Left lung (tissue), 10 donors: ENCODE results near the gene STAT5A. TPM values are rescaled to one million over a fixed set of nuclear protein-coding genes. Genes with fewer than 3 reads are reported as not detected.

ENCODE experiments used
- ATAC-seq: fragments of 200-7000 bp; cut with Tn5 transposase; one replicate; pipeline ENCODE4 v1.9.1; 2020; ENCODE audit warnings: moderate library complexity
- DNase-seq, 4 donors: peaks; one replicate each; pipeline ENCODE4 v3.0.0-alpha.2; 2013 to 2020
- H3K27ac ChIP-seq, 2 donors: fragments of 200-600 bp; sonication (generic) in 1 of 2; one replicate each; pipeline versions ENCODE4 v1.5.0 to v1.8.0; 2020 to 2021
- H3K27me3 ChIP-seq, 2 donors: fragments of 200-600 bp; sonication (generic) in 1 of 2; one replicate each; pipeline versions ENCODE4 v1.5.0 to v1.8.0; 2020 to 2021
- H3K36me3 ChIP-seq, 2 donors: fragments of 200-600 bp; sonication (generic) in 1 of 2; one replicate each; pipeline versions ENCODE4 v1.5.0 to v1.8.0; 2020 to 2021
- H3K4me1 ChIP-seq, 2 donors: fragments of 200-600 bp; one replicate each; pipeline ENCODE4 v1.8.0; 2021
- H3K4me3 ChIP-seq, 2 donors: fragments of 200-600 bp; sonication (generic) in 1 of 2; one replicate each; pipeline versions ENCODE4 v1.5.0 to v1.8.0; 2020 to 2021; ENCODE audit warnings: mild to moderate bottlenecking in 1 of 2
- H3K9me3 ChIP-seq, 2 donors: fragments of 200-600 bp; sonication (generic) in 1 of 2; one replicate each; pipeline versions ENCODE4 v1.5.0 to v1.8.0; 2020 to 2021
- intact Hi-C, 2 donors: fragments of 100-400 bp; cut with DNase I; formaldehyde crosslinking; loops; one replicate each; pipeline versions ENCODE4 v1.11.2 to v1.14.2; 2022
- polyA plus RNA-seq, 6 donors: library from polyadenylated mRNA; unstranded; fragments of 120-200 nt; gene quantifications; one replicate each; pipeline ENCODE4 v1.2.1, GENCODE V29; 2013; ENCODE audit not compliant: insufficient read length in 6 of 6
- total RNA-seq, 2 donors: library from RNA; stranded (reverse); fragmentation: NEBNext Ultra II Directional; extraction: Animal tissue kit (Norgen Biotek cat#: 25700); gene quantifications; one replicate each; pipeline ENCODE4 v1.2.1, GENCODE V29; 2021
- TF ChIP-seq, protein P1 (sequence below), 2 donors: fragments of 200-600 bp; sonication (generic) in 1 of 2; IDR thresholded peaks; one replicate each; pipeline versions ENCODE4 v1.5.0 to v1.8.0; 2021; ENCODE audit warnings: antibody characterized with exemption in 2 of 2
- donor health status: DM: no; HTN: yes; CAD: no.
- donor health status: DM: no; HTN: no; CAD: no.

Gene STAT5A
- total and polyA plus RNA-seq, 8 donors, result 10.3 to 47.4 (median 12.3) TPM

DNA sequence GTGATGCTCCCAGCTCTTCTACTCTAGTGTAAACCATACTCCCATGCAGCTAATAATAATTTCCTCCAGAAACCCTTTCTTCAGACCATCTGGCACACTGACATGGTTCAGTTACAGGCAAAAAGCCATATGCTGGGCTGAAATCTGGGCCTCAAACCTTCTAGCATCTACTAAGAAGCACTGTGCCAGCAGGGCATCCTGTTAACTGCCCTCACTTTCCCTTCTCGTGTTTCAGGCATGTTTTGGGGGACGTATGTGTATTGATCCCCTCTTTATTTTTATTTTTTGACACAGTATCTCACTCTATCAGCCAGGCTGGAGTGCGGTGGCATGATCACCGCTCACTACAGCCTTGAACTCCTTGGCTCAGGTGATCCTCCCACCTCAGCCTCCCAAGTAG lies 33.3 kb downstream of the STAT5A start:
- Histone ChIP-seq H3K36me3 (peaks cover 0 to 100% of the 10 kb centered on the region in 2 donors), H3K4me3 (no peak overlapping the region), H3K27me3 (no peaks in the 10 kb centered on the region), H3K4me1 (peaks cover 0 to 44% of the 10 kb centered on the region in 2 donors), H3K27ac (peak overlapping the region in 1 of 2 donors; percentile 7), H3K9me3 (no peaks in the 10 kb centered on the region)
- TF ChIP-seq, protein P1, sequence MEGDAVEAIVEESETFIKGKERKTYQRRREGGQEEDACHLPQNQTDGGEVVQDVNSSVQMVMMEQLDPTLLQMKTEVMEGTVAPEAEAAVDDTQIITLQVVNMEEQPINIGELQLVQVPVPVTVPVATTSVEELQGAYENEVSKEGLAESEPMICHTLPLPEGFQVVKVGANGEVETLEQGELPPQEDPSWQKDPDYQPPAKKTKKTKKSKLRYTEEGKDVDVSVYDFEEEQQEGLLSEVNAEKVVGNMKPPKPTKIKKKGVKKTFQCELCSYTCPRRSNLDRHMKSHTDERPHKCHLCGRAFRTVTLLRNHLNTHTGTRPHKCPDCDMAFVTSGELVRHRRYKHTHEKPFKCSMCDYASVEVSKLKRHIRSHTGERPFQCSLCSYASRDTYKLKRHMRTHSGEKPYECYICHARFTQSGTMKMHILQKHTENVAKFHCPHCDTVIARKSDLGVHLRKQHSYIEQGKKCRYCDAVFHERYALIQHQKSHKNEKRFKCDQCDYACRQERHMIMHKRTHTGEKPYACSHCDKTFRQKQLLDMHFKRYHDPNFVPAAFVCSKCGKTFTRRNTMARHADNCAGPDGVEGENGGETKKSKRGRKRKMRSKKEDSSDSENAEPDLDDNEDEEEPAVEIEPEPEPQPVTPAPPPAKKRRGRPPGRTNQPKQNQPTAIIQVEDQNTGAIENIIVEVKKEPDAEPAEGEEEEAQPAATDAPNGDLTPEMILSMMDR (IDR thresholded peaks at IDR 0.05), result no peak
- ATAC-seq (no peak), DNase-seq (no peak)
- intact Hi-C loops, result loop anchor here (5.0 to 10.0 kb wide), 3 partner anchors 83 to 206 kb away; no protein-coding TSS in a partner anchor

DNA sequence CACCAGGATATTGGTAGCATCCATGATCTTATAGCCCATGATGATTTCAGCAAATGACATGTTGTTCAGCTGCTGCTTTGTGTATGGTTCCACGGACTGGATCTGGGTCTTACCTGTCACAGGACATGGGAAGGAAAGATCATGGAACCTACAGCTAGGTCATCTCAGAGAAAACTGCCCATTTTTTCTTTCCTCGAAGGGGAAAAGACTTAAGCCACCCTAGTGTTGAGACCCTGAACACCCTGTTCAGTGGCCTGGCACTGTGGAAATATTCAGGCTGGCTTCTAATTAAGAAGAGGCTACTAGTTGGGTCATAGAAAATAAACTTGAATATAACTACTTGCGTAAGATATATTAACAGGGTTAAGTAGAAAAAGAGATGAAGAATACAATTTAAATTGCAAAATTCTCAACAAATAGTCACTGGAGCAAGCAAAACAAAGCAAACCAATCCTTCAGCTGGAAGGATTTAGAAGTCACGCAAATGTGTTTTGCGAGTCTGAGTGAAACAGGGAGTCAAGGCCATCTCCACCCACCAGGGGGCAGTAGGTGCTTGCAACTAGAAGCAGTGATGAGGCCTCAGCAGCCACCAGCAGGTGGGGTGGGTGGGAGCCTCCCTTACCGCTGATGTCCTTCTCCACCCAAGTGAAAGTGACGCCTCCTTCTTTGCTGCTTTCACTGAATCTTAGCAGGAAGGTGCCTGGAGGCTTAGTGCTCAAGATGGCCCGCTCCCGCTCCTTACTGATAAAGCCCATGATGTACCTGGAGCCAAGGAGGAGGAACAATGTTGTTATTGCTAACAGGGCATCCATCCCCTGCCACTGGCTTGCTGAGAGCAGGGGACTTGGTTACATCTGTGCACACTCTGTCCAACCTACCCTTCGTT lies 34.3 kb downstream of the STAT5A start:
- Histone ChIP-seq H3K4me1 (peaks cover 0 to 44% of the 10 kb centered on the region in 2 donors), H3K9me3 (no peaks in the 10 kb centered on the region), H3K27me3 (no peaks in the 10 kb centered on the region), H3K36me3 (peaks cover 0 to 100% of the 10 kb centered on the region in 2 donors), H3K27ac (peak overlapping the region in 1 of 2 donors; percentile 7), H3K4me3 (no peak overlapping the region)
- intact Hi-C loops, result loop anchor here (5.0 to 10.0 kb wide), 3 partner anchors 82 to 205 kb away; no protein-coding TSS in a partner anchor
- ATAC-seq, result peak; percentile 88
- TF ChIP-seq, protein P1 (IDR thresholded peaks at IDR 0.05), result peak; percentile 96 to 98
- DNase-seq, result peak; percentile 85 to 93 (median 91)

DNA sequence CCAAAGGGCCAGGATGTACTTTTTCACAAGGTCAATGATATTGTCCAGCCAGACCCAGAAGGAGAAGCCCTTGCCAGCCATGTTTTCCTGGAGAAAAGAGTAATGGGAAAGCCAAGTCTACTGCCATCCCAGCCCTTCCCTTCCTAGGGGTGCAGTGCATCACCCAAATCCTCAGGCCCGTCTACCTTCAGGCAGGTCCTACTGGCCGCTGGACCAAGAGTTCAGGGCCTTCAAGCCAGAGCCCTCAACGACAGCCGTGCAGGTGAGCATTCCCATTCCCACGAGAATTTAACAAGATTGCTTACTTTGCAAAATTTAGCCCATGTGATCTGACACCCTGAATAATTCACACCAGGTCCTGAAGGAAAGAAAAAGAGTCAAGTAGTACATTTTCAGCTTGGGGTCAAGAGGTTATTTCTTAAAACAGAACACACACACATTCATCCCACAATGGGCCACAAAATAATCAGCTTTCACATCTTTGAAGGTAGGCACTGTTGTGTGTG lies 35.0 kb downstream of the STAT5A start:
- peak overlapping the region in 1 of 2 donors; percentile 7 for H3K27ac ChIP-seq

DNA sequence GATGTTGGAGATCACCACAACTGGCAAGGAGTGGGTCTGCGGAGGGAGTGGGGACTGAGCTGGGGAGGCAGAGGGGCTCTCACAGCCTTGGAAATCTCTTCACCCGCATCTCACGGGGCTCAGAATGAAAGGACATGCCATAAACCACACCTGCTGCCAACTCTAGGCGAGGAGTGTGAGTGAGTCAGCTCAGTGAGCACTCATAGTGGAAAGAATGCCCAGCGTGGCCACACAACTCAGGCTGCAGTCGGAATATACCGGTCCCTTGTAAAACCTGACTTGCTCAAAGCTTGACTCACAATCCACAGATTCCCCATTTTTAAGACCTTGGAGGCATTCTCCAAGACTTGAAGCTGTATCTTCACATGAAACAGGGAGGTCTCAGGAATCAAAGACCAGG lies 36.7 kb downstream of the STAT5A start:
- peaks cover 0 to 100% of the 10 kb centered on the region in 2 donors for H3K36me3 ChIP-seq
- intact Hi-C loops, result loop anchor here in 1 of 2 donors (10.0 kb wide), 1 partner anchor 80 kb away; no protein-coding TSS in a partner anchor
- peak overlapping the region; percentile 55 for H3K27ac ChIP-seq
- H3K4me3 ChIP-seq, result no peak overlapping the region
- DNase-seq (peak in 1 of 4 donors; percentile 63), ATAC-seq (peak; percentile 74)
- H3K27me3 ChIP-seq, result no peaks in the 10 kb centered on the region
- TF ChIP-seq, protein P1 (IDR thresholded peaks at IDR 0.05), result no peak
- H3K9me3 ChIP-seq, result no peaks in the 10 kb centered on the region
- peaks cover 14 to 47% of the 10 kb centered on the region in 2 donors for H3K4me1 ChIP-seq

More for the DNA sequence above, 35.0 kb downstream of the STAT5A start:
- DNase-seq (no peak), ATAC-seq (no peak)
- TF ChIP-seq, protein P1 (IDR thresholded peaks at IDR 0.05), result no peak
- H3K9me3 ChIP-seq, result no peaks in the 10 kb centered on the region
- intact Hi-C loops, result loop anchor here (5.0 to 10.0 kb wide), 3 partner anchors 81 to 204 kb away; no protein-coding TSS in a partner anchor
- no peak overlapping the region for H3K4me3 ChIP-seq
- peaks cover 0 to 100% of the 10 kb centered on the region in 2 donors for H3K36me3 ChIP-seq
- H3K27me3 ChIP-seq, result no peaks in the 10 kb centered on the region
- H3K4me1 ChIP-seq, result peaks cover 0 to 44% of the 10 kb centered on the region in 2 donors
